GM13977 (cell line): ENCODE results near the gene WNT10A.

Experiments
- DNase-seq: peaks from one replicate; pipeline ENCODE4 v3.0.0; 2012; ENCODE audit warnings: low spot score
- in situ Hi-C: fragments of 300-500 bp; cut with MboI; formaldehyde crosslinking; loops from one replicate; pipeline ENCODE4 v1.12.0; 2022; ENCODE audit warnings: low sequenced_read_pairs, low pct_unique_long_range_greater_than_20kb, mixed read lengths, inconsistent platforms; ENCODE audit not compliant: unreplicated experiment
- TF ChIP-seq, protein P1 (sequence below): IDR thresholded peaks from 2 replicates; pipeline ENCODE4 v1.5.1; 2012; ENCODE audit warnings: mild to moderate bottlenecking, control low read depth; ENCODE audit not compliant: insufficient read depth; ENCODE audit errors: extremely low read depth, missing control alignments

Gene WNT10A

DNA sequence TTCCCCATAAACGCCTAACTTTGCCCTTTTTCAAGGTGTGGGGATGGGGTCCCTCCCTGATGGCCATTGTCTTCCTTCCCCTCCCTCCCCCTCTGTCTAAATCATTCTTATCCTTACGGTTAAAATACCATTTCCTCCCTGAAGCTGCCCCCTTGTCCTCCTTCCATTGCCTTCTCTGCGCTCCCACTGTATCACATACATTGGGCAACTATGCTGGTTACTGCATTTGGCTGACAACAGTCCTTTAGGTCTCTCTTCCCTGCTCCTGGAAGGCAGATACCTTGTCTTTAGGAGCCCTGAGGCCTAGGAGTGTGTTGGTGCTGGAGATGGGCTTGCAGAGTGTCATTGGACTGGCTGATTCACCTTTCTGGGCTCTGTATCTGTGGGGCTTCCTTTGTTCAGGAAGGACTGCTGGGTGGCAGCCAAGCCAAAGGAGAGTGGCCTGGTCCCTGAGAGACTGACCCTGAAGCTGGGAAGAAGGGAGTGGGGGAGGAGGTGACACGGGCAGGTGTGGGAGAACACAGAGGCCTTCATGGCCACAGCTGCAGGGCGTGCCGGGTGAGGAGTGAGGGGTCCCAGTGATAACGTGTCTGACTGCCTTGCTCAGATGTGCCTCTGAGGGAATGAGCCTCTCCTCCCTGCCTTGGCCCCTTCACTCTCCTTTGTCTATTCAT is 18.9 kb upstream of the WNT10A start:
- TF ChIP-seq, protein P1, sequence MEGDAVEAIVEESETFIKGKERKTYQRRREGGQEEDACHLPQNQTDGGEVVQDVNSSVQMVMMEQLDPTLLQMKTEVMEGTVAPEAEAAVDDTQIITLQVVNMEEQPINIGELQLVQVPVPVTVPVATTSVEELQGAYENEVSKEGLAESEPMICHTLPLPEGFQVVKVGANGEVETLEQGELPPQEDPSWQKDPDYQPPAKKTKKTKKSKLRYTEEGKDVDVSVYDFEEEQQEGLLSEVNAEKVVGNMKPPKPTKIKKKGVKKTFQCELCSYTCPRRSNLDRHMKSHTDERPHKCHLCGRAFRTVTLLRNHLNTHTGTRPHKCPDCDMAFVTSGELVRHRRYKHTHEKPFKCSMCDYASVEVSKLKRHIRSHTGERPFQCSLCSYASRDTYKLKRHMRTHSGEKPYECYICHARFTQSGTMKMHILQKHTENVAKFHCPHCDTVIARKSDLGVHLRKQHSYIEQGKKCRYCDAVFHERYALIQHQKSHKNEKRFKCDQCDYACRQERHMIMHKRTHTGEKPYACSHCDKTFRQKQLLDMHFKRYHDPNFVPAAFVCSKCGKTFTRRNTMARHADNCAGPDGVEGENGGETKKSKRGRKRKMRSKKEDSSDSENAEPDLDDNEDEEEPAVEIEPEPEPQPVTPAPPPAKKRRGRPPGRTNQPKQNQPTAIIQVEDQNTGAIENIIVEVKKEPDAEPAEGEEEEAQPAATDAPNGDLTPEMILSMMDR, result no peak
- in situ Hi-C loops, result loop anchor here (10.0 kb wide), 1 partner anchor 113 kb away; no protein-coding TSS in a partner anchor
- no peak for DNase-seq

DNA sequence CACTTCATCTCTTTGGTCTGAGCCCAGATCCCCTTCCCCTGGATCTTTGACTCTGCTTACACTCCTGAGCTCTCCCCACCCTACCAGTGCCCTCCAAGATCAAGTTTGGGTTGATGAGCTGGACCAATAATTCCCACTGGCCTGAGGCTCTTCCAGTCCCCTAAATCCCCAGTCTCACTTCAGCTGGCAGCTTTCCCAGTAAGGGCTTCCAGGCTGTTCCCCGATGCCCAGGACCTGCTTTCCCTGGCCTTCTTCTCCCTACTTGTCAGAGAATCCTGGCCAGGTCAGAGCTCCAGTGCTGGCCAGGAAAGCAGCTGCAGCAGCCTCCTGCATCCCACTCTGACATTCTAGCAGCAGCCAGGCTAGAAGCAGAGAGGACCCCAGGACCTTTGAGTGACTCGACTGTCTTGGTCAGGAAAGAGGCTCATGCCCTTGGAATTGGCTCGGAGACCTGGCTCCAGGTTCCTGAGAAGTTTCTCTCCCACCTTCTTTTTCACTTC is 17.6 kb upstream of the WNT10A start:
- in situ Hi-C loops, result loop anchor here (10.0 kb wide), 1 partner anchor 112 kb away; no protein-coding TSS in a partner anchor
- DNase-seq, result no peak
- TF ChIP-seq, protein P1, result no peak

DNA sequence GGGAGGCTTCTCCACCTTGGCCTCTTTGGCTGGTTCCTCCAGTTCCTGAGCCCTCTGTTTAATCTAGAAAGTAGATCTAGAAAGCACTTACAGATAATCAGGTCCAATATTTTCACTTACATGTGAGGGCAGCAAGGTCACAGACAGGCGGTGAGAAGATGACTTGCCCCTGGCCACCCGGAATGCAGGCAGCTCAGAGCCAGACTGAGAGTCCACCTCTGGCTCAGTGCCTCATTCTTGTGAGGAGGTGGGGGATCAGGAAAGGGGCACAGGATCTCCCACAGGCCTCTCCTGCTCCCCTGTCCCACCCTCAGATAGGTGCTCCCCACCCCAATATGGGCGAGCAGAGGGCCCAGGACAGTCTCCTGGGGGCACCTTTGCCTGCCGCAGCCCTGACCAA is 15.3 kb upstream of the WNT10A start:
- in situ Hi-C loops, result loop anchor here (10.0 kb wide), 1 partner anchor 109 kb away; no protein-coding TSS in a partner anchor
- no peak for DNase-seq
- TF ChIP-seq, protein P1, result no peak

DNA sequence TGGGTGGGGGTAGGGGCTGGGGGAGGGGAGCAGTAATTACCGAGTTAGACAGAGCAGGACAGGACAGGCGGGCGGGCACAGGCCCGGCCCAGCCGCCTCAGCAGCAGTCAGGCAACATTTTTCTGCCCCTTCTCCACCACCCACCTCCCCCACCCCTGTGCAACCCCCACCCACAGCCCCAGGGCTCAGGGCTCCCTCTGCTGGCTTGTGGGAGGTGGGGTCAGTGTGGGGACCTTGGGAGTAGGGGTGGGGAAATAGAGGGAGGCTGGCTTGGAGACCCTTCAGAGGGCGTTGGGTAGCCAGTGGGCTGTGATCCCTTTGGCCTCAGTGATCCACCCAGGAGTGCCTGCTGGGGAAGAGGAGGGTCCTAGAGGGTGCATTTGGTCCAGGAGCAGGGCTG is 14.7 kb upstream of the WNT10A start:
- in situ Hi-C loops, result loop anchor here (10.0 kb wide), 1 partner anchor 109 kb away; no protein-coding TSS in a partner anchor
- TF ChIP-seq, protein P1, result no peak
- DNase-seq, result no peak

DNA sequence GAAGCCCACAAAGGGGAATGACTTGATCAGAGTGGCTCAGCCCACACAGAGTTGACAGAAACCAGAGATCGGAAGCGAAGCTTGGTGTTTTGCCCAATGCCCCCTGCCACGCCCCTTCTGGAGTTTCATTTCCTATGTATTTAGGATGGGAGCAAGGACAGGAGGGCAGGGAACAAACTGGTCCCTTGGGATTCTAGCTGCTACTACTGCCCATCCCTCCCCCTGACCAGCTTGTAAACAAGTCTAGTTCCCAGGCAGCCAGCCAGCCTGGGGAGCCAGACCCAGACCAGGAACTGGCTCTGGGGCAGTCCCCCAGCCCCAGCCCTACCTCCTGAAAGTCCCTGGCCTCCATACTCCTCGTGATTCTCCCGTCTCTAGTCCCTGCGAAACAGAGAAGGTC is 12.8 kb upstream of the WNT10A start:
- in situ Hi-C loops, result loop anchor here (10.0 kb wide), 1 partner anchor 107 kb away; no protein-coding TSS in a partner anchor
- DNase-seq, result no peak
- TF ChIP-seq, protein P1, result no peak

DNA sequence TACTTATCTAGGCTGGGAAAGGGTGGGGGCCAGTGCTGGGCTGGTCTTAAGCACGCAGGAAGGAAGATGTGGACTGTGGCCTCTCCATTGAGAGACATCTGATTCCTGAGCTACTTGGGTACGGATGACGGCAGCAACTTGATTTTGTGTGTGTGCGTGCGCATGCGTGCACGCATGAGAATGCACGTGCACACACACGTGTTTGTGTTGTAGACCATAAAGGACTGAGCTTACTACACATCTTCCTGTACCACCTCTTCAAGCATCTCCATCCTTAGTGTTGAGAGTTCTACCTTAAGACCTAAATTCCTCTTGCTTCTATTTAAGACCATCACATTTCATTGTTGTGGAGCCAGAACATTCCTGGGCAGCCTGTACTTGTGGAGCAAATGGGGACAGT is 11.6 kb upstream of the WNT10A start:
- in situ Hi-C loops, result loop anchor here (10.0 kb wide), 1 partner anchor 106 kb away; no protein-coding TSS in a partner anchor
- TF ChIP-seq, protein P1, result no peak
- DNase-seq, result no peak
